Esophagus squamous epithelium (tissue), 4 donors: ENCODE measurements around the gene CSTPP1.

ENCODE experiments used
- CTCF ChIP-seq, 6 experiments: fragments of 450-650 bp in 4 of 6; fragments of 200-600 bp in 2 of 6; sonication (generic) in 2 of 6; IDR thresholded peaks; one replicate each; pipeline ENCODE4 v1.5.1; 2016 to 2019; ENCODE audit warnings: antibody characterized with exemption in 6 of 6, mild to moderate bottlenecking in 4 of 6, moderate library complexity in 4 of 6
- POLR2A ChIP-seq, 4 donors: fragments of 450-650 bp; IDR thresholded peaks; one replicate each; pipeline ENCODE4 v1.6.1; 2017; ENCODE audit warnings: antibody characterized with exemption in 4 of 4, mild to moderate bottlenecking in 4 of 4, moderate library complexity in 3 of 4

GRCh38 chr11:47003180-47003877, 66.8 kb downstream of the CSTPP1 start:
- no peak for TF ChIP-seq CTCF (IDR thresholded peaks at IDR 0.05)
- TF ChIP-seq POLR2A (IDR thresholded peaks at IDR 0.05) = no peak
